ENCODE results near the gene RHOH.

The RHOH gene

DNA sequence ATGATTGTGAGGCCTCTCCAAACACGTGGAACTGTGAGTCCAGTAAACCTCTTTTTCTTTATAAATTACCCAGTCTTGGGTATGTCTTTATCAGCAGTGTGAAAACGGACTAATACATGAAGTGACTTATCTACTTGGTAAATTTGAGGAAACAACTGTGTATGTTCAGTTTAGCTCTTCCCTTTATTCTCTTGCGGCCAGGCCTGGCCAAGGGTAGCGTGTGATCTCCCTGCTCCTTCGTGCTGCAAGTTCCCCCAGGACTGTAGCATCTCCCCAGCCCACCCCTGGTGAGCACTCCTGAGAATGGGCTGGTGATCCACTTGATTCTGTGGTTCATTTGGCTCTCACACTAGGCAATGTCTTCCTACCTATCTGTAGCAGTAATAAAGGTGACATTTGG, 85.1 kb downstream of the RHOH start:
- no peak for TF ChIP-seq TCF12 (IDR thresholded peaks at IDR 0.05; ENCODE audit: low read depth)
- TF ChIP-seq, protein P1, sequence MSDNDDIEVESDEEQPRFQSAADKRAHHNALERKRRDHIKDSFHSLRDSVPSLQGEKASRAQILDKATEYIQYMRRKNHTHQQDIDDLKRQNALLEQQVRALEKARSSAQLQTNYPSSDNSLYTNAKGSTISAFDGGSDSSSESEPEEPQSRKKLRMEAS (IDR thresholded peaks at IDR 0.05): no peak

DNA sequence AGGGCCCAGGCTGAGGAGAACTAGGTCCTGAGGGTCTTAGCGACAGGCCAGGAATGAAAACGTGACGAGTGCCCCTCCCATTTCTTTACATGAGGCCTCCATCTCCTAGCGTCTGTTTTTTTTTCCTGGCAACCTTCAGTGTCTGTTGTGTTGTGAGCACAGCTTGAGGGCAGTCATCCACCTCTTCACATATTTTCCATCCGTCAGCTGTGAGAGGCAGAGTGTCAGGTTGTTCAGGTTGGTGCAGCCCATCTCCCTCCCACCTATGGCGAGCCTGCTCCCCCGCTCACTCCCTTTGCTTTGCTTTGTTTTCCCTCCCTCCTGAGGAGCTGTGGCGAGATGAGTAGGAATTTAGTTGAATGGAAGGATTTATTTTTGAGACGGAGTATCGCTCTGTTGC, 86.6 kb downstream of the RHOH start:
- no peak; the same call in 1 of the 2 replicates for TF ChIP-seq RAD21 (IDR thresholded peaks at IDR 0.05; ENCODE audit: low read depth)
- TF ChIP-seq, protein P2, sequence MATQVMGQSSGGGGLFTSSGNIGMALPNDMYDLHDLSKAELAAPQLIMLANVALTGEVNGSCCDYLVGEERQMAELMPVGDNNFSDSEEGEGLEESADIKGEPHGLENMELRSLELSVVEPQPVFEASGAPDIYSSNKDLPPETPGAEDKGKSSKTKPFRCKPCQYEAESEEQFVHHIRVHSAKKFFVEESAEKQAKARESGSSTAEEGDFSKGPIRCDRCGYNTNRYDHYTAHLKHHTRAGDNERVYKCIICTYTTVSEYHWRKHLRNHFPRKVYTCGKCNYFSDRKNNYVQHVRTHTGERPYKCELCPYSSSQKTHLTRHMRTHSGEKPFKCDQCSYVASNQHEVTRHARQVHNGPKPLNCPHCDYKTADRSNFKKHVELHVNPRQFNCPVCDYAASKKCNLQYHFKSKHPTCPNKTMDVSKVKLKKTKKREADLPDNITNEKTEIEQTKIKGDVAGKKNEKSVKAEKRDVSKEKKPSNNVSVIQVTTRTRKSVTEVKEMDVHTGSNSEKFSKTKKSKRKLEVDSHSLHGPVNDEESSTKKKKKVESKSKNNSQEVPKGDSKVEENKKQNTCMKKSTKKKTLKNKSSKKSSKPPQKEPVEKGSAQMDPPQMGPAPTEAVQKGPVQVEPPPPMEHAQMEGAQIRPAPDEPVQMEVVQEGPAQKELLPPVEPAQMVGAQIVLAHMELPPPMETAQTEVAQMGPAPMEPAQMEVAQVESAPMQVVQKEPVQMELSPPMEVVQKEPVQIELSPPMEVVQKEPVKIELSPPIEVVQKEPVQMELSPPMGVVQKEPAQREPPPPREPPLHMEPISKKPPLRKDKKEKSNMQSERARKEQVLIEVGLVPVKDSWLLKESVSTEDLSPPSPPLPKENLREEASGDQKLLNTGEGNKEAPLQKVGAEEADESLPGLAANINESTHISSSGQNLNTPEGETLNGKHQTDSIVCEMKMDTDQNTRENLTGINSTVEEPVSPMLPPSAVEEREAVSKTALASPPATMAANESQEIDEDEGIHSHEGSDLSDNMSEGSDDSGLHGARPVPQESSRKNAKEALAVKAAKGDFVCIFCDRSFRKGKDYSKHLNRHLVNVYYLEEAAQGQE (IDR thresholded peaks at IDR 0.05; ENCODE audit: low read depth): no peak
- TF ChIP-seq, protein P1 (IDR thresholded peaks at IDR 0.05): peak; percentile 33; the same call in 1 of the 2 replicates
- no peak for TF ChIP-seq ZBTB7A (IDR thresholded peaks at IDR 0.05; ENCODE audit: low read depth)
- 0 out of 2 replicates have a peak, but pooled peaks have one; percentile 38 for TF ChIP-seq TCF12 (IDR thresholded peaks at IDR 0.05; ENCODE audit: low read depth)
- no peak for TF ChIP-seq TAF1 (IDR thresholded peaks at IDR 0.05; ENCODE audit: low read depth)
- TF ChIP-seq, protein P3, sequence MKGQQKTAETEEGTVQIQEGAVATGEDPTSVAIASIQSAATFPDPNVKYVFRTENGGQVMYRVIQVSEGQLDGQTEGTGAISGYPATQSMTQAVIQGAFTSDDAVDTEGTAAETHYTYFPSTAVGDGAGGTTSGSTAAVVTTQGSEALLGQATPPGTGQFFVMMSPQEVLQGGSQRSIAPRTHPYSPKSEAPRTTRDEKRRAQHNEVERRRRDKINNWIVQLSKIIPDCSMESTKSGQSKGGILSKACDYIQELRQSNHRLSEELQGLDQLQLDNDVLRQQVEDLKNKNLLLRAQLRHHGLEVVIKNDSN (IDR thresholded peaks at IDR 0.05): no peak
- TF ChIP-seq YY1 (IDR thresholded peaks at IDR 0.05; ENCODE audit: low read depth): no peak
- TF ChIP-seq TEAD4 (IDR thresholded peaks at IDR 0.05): peak; percentile 54
- TF ChIP-seq NFIC (IDR thresholded peaks at IDR 0.05): peak; percentile 55
- no peak for TF ChIP-seq CREB1 (IDR thresholded peaks at IDR 0.05; ENCODE audit: low read depth)
- TF ChIP-seq EGR1 (IDR thresholded peaks at IDR 0.05): no peak
- no peak for TF ChIP-seq CEBPB (IDR thresholded peaks at IDR 0.05)
- no peak; the same call in 1 of the 2 replicates for TF ChIP-seq FOXM1 (IDR thresholded peaks at IDR 0.05; ENCODE audit: borderline replicate concordance, low read depth)
- TF ChIP-seq EP300 (IDR thresholded peaks at IDR 0.05; ENCODE audit: borderline replicate concordance): peak; percentile 76

DNA sequence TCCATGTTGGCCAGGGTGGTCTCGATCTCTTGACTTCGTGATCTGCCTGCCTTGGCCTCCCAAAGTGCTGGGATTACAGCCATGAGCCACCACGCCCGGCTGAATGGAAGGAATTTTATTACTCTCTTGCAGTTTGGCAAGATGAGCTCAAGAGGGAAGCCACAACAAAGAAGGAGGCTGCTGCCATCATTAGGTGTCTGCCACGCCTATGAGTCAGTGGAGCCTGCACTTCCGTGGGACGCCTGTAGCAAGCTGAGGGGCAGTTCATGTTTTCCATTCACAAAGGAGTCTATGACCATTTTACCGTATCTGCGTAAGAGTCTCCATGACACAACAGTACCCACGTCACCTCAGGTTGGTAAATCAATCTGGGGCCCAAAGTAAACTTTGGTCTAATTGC, 87.1 kb downstream of the RHOH start:
- TF ChIP-seq EP300 (IDR thresholded peaks at IDR 0.05; ENCODE audit: borderline replicate concordance): peak; percentile 88
- TF ChIP-seq CREB1 (IDR thresholded peaks at IDR 0.05; ENCODE audit: low read depth): peak; percentile 47; the same call in 1 of the 2 replicates
- TF ChIP-seq EGR1 (IDR thresholded peaks at IDR 0.05): no peak
- TF ChIP-seq TCF12 (IDR thresholded peaks at IDR 0.05; ENCODE audit: low read depth): peak; percentile 75
- TF ChIP-seq TEAD4 (IDR thresholded peaks at IDR 0.05): peak; percentile 78
- TF ChIP-seq, protein P2 (IDR thresholded peaks at IDR 0.05; ENCODE audit: low read depth): no peak
- TF ChIP-seq ZBTB7A (IDR thresholded peaks at IDR 0.05; ENCODE audit: low read depth): no peak
- TF ChIP-seq TAF1 (IDR thresholded peaks at IDR 0.05; ENCODE audit: low read depth): no peak
- TF ChIP-seq, protein P3 (IDR thresholded peaks at IDR 0.05): no peak
- no peak for TF ChIP-seq FOXM1 (IDR thresholded peaks at IDR 0.05; ENCODE audit: borderline replicate concordance, low read depth)
- TF ChIP-seq YY1 (IDR thresholded peaks at IDR 0.05; ENCODE audit: low read depth): peak; percentile 62; the same call in 1 of the 2 replicates
- peak; percentile 41; the same call in 1 of the 2 replicates for TF ChIP-seq CEBPB (IDR thresholded peaks at IDR 0.05)
- no peak for TF ChIP-seq RAD21 (IDR thresholded peaks at IDR 0.05; ENCODE audit: low read depth)
- TF ChIP-seq, protein P1 (IDR thresholded peaks at IDR 0.05): no peak; the same call in none of the 2 replicates
- TF ChIP-seq NFIC (IDR thresholded peaks at IDR 0.05): peak; percentile 74

DNA sequence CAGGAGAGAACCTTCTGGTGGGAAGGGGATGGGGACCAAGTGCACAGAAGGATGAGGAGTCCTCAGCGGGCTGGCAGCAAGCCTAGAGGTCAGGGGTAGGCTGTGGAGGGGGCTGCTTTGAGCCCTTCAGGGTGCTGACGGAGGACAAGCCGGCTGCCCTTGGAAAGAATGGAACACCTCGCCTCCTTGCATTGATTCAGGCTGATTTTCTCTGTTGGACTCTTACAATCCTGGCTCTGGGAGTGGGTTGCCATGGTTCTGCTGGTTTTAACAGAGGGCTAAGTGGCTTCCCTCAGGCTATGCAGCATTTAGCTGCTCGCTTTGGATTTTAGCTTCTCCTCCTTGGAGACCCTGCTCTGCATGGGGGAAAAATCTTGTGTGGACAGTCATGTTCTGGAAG, 88.9 kb downstream of the RHOH start:
- TF ChIP-seq TAF1 (IDR thresholded peaks at IDR 0.05; ENCODE audit: low read depth): no peak
- no peak for TF ChIP-seq ZBTB7A (IDR thresholded peaks at IDR 0.05; ENCODE audit: low read depth)
- no peak for TF ChIP-seq TEAD4 (IDR thresholded peaks at IDR 0.05)
- TF ChIP-seq, protein P1 (IDR thresholded peaks at IDR 0.05): no peak
- TF ChIP-seq EGR1 (IDR thresholded peaks at IDR 0.05): no peak
- no peak for TF ChIP-seq CREB1 (IDR thresholded peaks at IDR 0.05; ENCODE audit: low read depth)
- no peak for TF ChIP-seq FOXM1 (IDR thresholded peaks at IDR 0.05; ENCODE audit: borderline replicate concordance, low read depth)
- TF ChIP-seq EP300 (IDR thresholded peaks at IDR 0.05; ENCODE audit: borderline replicate concordance): no peak
- TF ChIP-seq, protein P2 (IDR thresholded peaks at IDR 0.05; ENCODE audit: low read depth): no peak
- no peak for TF ChIP-seq RAD21 (IDR thresholded peaks at IDR 0.05; ENCODE audit: low read depth)
- no peak for TF ChIP-seq YY1 (IDR thresholded peaks at IDR 0.05; ENCODE audit: low read depth)
- no peak for TF ChIP-seq NFIC (IDR thresholded peaks at IDR 0.05)
- TF ChIP-seq, protein P3 (IDR thresholded peaks at IDR 0.05): no peak
- TF ChIP-seq CEBPB (IDR thresholded peaks at IDR 0.05): no peak
- no peak for TF ChIP-seq TCF12 (IDR thresholded peaks at IDR 0.05; ENCODE audit: low read depth)
